H1 (cell line): ENCODE results near the gene FBXL12. TPM values are rescaled to one million over a fixed set of nuclear protein-coding genes. Genes with fewer than 3 reads are reported as not detected.

Experiments
- CTCF ChIA-PET: fragments of 300-600 bp; sonication (Branson Sonifier 250); formaldehyde crosslinking; loops from one replicate; lab custom pipeline; 2021; ENCODE audit not compliant: partially characterized antibody; lab: Charles Lee
- POLR2A ChIA-PET: fragments of 300-600 bp; sonication (Branson Sonifier 250); formaldehyde crosslinking; loops from one replicate; lab custom pipeline; 2021; ENCODE audit warnings: inconsistent platforms; ENCODE audit not compliant: partially characterized antibody; lab: Charles Lee
- DNase-seq, 2 experiments: peaks; one replicate each; pipeline versions ENCODE4 v3.0.0 to v3.0.0-alpha.2; 2010 to 2022; ENCODE audit warnings: low spot score in 2 of 2, low read depth in 1 of 2, mixed read lengths in 1 of 2
- FAIRE-seq: peaks from 2 replicates; lab custom pipeline; 2011; peaks lifted over from hg19 to GRCh38; lab: Jason Lieb, UNC
- H2AFZ ChIP-seq: 2 replicates; pipeline ENCODE4 v1.8.1; 2012; ENCODE audit warnings: low read length, inconsistent platforms
- H2AK5ac ChIP-seq: 2 replicates; pipeline ENCODE4 v1.6.1; 2013; ENCODE audit warnings: low read depth, low read length
- H2BK120ac ChIP-seq: replicated peaks from 2 replicates; pipeline ENCODE3; 2013; ENCODE audit warnings: low read depth, low read length, inconsistent platforms
- H2BK12ac ChIP-seq: 2 replicates; pipeline ENCODE4 v1.6.1; 2013; ENCODE audit warnings: low read depth, low read length
- H2BK15ac ChIP-seq: 2 replicates; pipeline ENCODE4 v1.6.1; 2013; ENCODE audit warnings: low read length
- H2BK20ac ChIP-seq: 2 replicates; pipeline ENCODE4 v1.6.1; 2013; ENCODE audit warnings: low read length
- H2BK5ac ChIP-seq: 2 replicates; pipeline ENCODE4 v1.6.1; 2013; ENCODE audit warnings: low read depth, low read length
- H3K14ac ChIP-seq: 2 replicates; pipeline ENCODE4 v1.6.1; 2013; ENCODE audit warnings: inconsistent platforms; ENCODE audit not compliant: insufficient read length
- H3K18ac ChIP-seq: 2 replicates; pipeline ENCODE4 v1.6.1; 2013; ENCODE audit warnings: low read length; ENCODE audit errors: extremely low read depth
- H3K23ac ChIP-seq: 2 replicates; pipeline ENCODE4 v1.6.1; 2013; ENCODE audit warnings: inconsistent platforms; ENCODE audit not compliant: insufficient read length
- H3K23me2 ChIP-seq: 2 replicates; pipeline ENCODE4 v1.6.1; 2013; ENCODE audit warnings: low read depth, low read length
- H3K27ac ChIP-seq: 2 replicates; pipeline ENCODE4 v1.6.1; 2011; ENCODE audit warnings: low read depth, low read length, inconsistent platforms
- H3K27me3 ChIP-seq, 4 experiments: replicated peaks in 1 of 4; 1 replicate in 1 of 4; 2 replicates in 3 of 4; pipeline versions ENCODE4 v1.6.1 to v1.8.1; 2011 to 2013; ENCODE audit warnings: low read length in 3 of 4, mild to moderate bottlenecking in 3 of 4, inconsistent platforms in 2 of 4, mixed read lengths in 2 of 4, moderate library complexity in 1 of 4; ENCODE audit not compliant: control insufficient read depth in 3 of 4, insufficient read depth in 3 of 4; ENCODE audit errors: extremely low read depth in 1 of 4
- H3K36me3 ChIP-seq, 4 experiments: 2 replicates each; pipeline versions ENCODE4 v1.6.1 to v1.8.1; 2011 to 2013; ENCODE audit warnings: mild to moderate bottlenecking in 4 of 4, low read length in 3 of 4, moderate library complexity in 2 of 4, control low read depth in 1 of 4, inconsistent platforms in 1 of 4; ENCODE audit not compliant: insufficient read depth in 4 of 4, control insufficient read depth in 2 of 4
- H3K4ac ChIP-seq: replicated peaks from 2 replicates; pipeline ENCODE3; 2013; ENCODE audit warnings: low read length, low read depth, mixed read lengths, inconsistent platforms; ENCODE audit not compliant: insufficient read length
- H3K4me1 ChIP-seq, 4 experiments: replicated peaks in 1 of 4; 1 replicate in 1 of 4; 2 replicates in 3 of 4; pipeline versions ENCODE4 v1.6.1 to v1.8.1; 2011 to 2013; ENCODE audit warnings: low read length in 3 of 4, inconsistent platforms in 2 of 4, mixed read lengths in 1 of 4; ENCODE audit not compliant: insufficient read depth in 4 of 4, control insufficient read depth in 3 of 4
- H3K4me2 ChIP-seq, 2 experiments: 2 replicates each; pipeline versions ENCODE4 v1.6.1 to v1.8.1; 2011 to 2013; ENCODE audit warnings: low read depth in 2 of 2, low read length in 2 of 2, control low read depth in 1 of 2, inconsistent platforms in 1 of 2, mild to moderate bottlenecking in 1 of 2; ENCODE audit not compliant: insufficient read depth in 1 of 2
- H3K4me3 ChIP-seq, 4 experiments: fragments of 200-600, 300-600 bp in 1 of 4; sonication (generic), shearing (Covaris generic), sonication (Bioruptor Twin) in 1 of 4; 2 replicates each; pipeline versions ENCODE4 v1.5.1 to v1.8.1; 2011 to 2016; ENCODE audit warnings: low read length in 4 of 4, low read depth in 3 of 4, control low read depth in 2 of 4, inconsistent platforms in 2 of 4, mild to moderate bottlenecking in 2 of 4, mixed read lengths in 1 of 4, moderate library complexity in 1 of 4; ENCODE audit not compliant: insufficient read depth in 2 of 4; ENCODE audit errors: extremely low read depth in 1 of 4
- H3K56ac ChIP-seq: replicated peaks from 2 replicates; pipeline ENCODE3; 2013; ENCODE audit warnings: low read depth, mild to moderate bottlenecking, mixed read lengths, low read length, inconsistent platforms; ENCODE audit not compliant: insufficient read length
- H3K79me1 ChIP-seq: 2 replicates; pipeline ENCODE4 v1.6.1; 2013; ENCODE audit warnings: low read depth, low read length, control low read depth
- H3K79me2 ChIP-seq, 2 experiments: 2 replicates each; pipeline versions ENCODE4 v1.6.1 to v1.8.1; 2012 to 2013; ENCODE audit warnings: low read length in 2 of 2, mild to moderate bottlenecking in 2 of 2, inconsistent platforms in 1 of 2; ENCODE audit not compliant: insufficient read depth in 2 of 2, control insufficient read depth in 1 of 2
- H3K9ac ChIP-seq, 4 experiments: replicated peaks in 1 of 4; 1 replicate in 1 of 4; 2 replicates in 3 of 4; pipeline versions ENCODE4 v1.6.1 to v1.8.1; 2011 to 2013; ENCODE audit warnings: low read depth in 3 of 4, low read length in 3 of 4, control low read depth in 2 of 4, mild to moderate bottlenecking in 2 of 4, moderate library complexity in 2 of 4, inconsistent platforms in 1 of 4; ENCODE audit errors: extremely low read depth in 1 of 4
- H3K9me3 ChIP-seq, 2 experiments: 2 replicates each; pipeline versions ENCODE4 v1.6.1 to v1.8.1; 2012 to 2013; ENCODE audit warnings: mild to moderate bottlenecking in 2 of 2, moderate library complexity in 2 of 2, control low read depth in 1 of 2, inconsistent platforms in 1 of 2, low read depth in 1 of 2, low read length in 1 of 2, mixed read lengths in 1 of 2; ENCODE audit not compliant: insufficient read depth in 2 of 2
- H4K20me1 ChIP-seq, 2 experiments: replicated peaks in 1 of 2; 2 replicates each; pipeline versions ENCODE3 to v1.8.1; 2011 to 2013; ENCODE audit warnings: inconsistent platforms in 2 of 2, low read length in 2 of 2, mild to moderate bottlenecking in 1 of 2; ENCODE audit not compliant: insufficient read depth in 2 of 2, control insufficient read depth in 1 of 2
- H4K5ac ChIP-seq: 2 replicates; pipeline ENCODE4 v1.6.1; 2013; ENCODE audit warnings: low read length, low read depth, mixed read lengths, inconsistent platforms; ENCODE audit not compliant: insufficient read length
- H4K8ac ChIP-seq: 2 replicates; pipeline ENCODE4 v1.8.0; 2013; ENCODE audit warnings: mild to moderate bottlenecking, moderate library complexity, low read length, inconsistent platforms; ENCODE audit not compliant: insufficient read depth; ENCODE audit errors: extremely low read depth
- H4K91ac ChIP-seq: replicated peaks from 2 replicates; pipeline ENCODE3; 2013; ENCODE audit warnings: low read length, mixed read lengths, inconsistent platforms; ENCODE audit not compliant: insufficient read length
- POLR2AphosphoS5 ChIP-seq: IDR thresholded peaks from 2 replicates; pipeline ENCODE4 v1.6.1; 2011; ENCODE audit warnings: low read depth, low read length
- RAD21 ChIP-seq, 2 experiments: IDR thresholded peaks in 1 of 2; conservative IDR thresholded peaks in 1 of 2; 2 replicates each; pipeline ENCODE4 v1.6.1; 2011; ENCODE audit warnings: low read depth in 2 of 2, low read length in 2 of 2, improper control_type of control experiment in 1 of 2, inconsistent platforms in 1 of 2, mild to moderate bottlenecking in 1 of 2, moderate library complexity in 1 of 2
- TAF1 ChIP-seq: IDR thresholded peaks from 2 replicates; pipeline ENCODE4 v1.6.1; 2011; ENCODE audit warnings: mild to moderate bottlenecking, low read depth, low read length
- WGBS, 2 experiments: shearing (Covaris generic) in 1 of 2; methylation state at CpG; one replicate each; pipeline versions ENCODE4 v1.1.6 to v1.1.7; 2013 to 2015; ENCODE audit warnings: low lambda C conversion rate in 2 of 2, mixed read lengths in 2 of 2, inconsistent platforms in 1 of 2, low coverage in 1 of 2, missing lambda C conversion rate in 1 of 2; ENCODE audit not compliant: insufficient replicate concordance in 2 of 2, insufficient coverage in 1 of 2, insufficient read length in 1 of 2; ENCODE audit errors: extremely low coverage in 1 of 2, missing lambda C conversion rate in 1 of 2; 5-methylcytosine and 5-hydroxymethylcytosine counted together
- polyA plus RNA-seq, 7 experiments: library from polyadenylated mRNA; depleted of rRNA in 3 of 7; stranded (reverse) in 5 of 7; unstranded in 2 of 7; fragments of >200 nt in 5 of 7; fragments of 200-250 nt in 2 of 7; gene quantifications; 1 replicate in 5 of 7; 2 replicates in 1 of 7; 4 replicates in 1 of 7; pipeline versions ENCODE4 v1.2.1 to v1.2.3, GENCODE V29; 2011 to 2013; ENCODE audit warnings: missing spikeins in 2 of 7, mixed read lengths in 2 of 7
- total RNA-seq: library from RNA; stranded (reverse); fragmentation: NEBNext Ultra II Directional; extraction: Animal tissue kit (Norgen Biotek cat#: 25700); gene quantifications from 2 replicates; pipeline ENCODE4 v1.2.1, GENCODE V29; 2021

FBXL12 gene
- total and polyA plus RNA-seq, 2 of the 8 experiments (the other 6 are each of a cell fraction or from before 2014, with no cell fraction given): 24.6 to 62.3 TPM

- Histone ChIP-seq H3K27me3 (no peaks in the 10 kb centered on the region), H2BK12ac (no peak overlapping the region), H3K23ac (no peak overlapping the region), H2BK15ac (no peak overlapping the region), H3K4ac (no peak overlapping the region), H4K20me1 (peaks cover 1 to 2% of the 10 kb centered on the region in 2 experiments), H3K4me1 (peaks cover 0 to 7% (median 4%) of the 10 kb centered on the region in 4 experiments; a peak in 4 of 7 replicates), H3K14ac (no peak overlapping the region), H3K79me2 (no peaks in the 10 kb centered on the region), H3K36me3 (peaks cover 0 to 8% (median 4%) of the 10 kb centered on the region in 4 experiments; a peak in 5 of 8 replicates), H2AK5ac (no peak overlapping the region), H3K23me2 (no peaks in the 10 kb centered on the region), H3K4me3 (no peak overlapping the region), H2BK20ac (no peak overlapping the region), H3K79me1 (peaks cover 2% of the 10 kb centered on the region; the same call in 1 of the 2 replicates), H2BK5ac (no peak overlapping the region), H3K27ac (no peak overlapping the region), H4K91ac (no peak overlapping the region), H3K18ac (no peak overlapping the region), H3K4me2 (no peak overlapping the region), H4K5ac (no peak overlapping the region), H3K9ac (no peak overlapping the region), H2BK120ac (no peak overlapping the region), H2AFZ (no peak overlapping the region), H3K56ac (no peak overlapping the region), H4K8ac (no peak overlapping the region), H3K9me3 (no peaks in the 10 kb centered on the region)
- FAIRE-seq (no peak), DNase-seq (no peak)
- POLR2A ChIA-PET: interaction anchor here (1.2 kb wide), 1 partner anchor 14 kb away, joined by 3 read pairs; no protein-coding TSS in a partner anchor
- CTCF ChIA-PET: interaction anchor here (2.0 kb wide), 1 partner anchor 9 kb away, joined by 6 read pairs; no protein-coding TSS in a partner anchor
- WGBS, 2 experiments: 86% methylated on average over 1 of the region's 1 CpG; no CpG with 5 or more reads in 1 of the 2 experiments
- TF ChIP-seq POLR2AphosphoS5 (no peak), TAF1 (no peak), RAD21 (IDR thresholded peaks at IDR 0.05 in 1 of 2, conservative IDR thresholded peaks at IDR 0.05 in 1 of 2; ENCODE audit: low read depth in 2 of 2, low read length in 2 of 2) (no peak)
Measured at GRCh38 chr19:9861503-9861902, 42.6 kb upstream of the FBXL12 start.
